CD14-positive monocyte (primary cell): Measurements from ENCODE around the gene RBMX. TPM values are rescaled to one million over a fixed set of nuclear protein-coding genes. Genes with fewer than 3 reads are reported as not detected.

Source experiments
- DNase-seq, 3 donors: peaks; one replicate each; pipeline ENCODE4 v3.0.0-alpha.2; 2011 to 2022
- H2AFZ ChIP-seq: 2 replicates; pipeline ENCODE4 v1.6.0; 2012; ENCODE audit warnings: mild to moderate bottlenecking, low read depth, low read length, inconsistent platforms; ENCODE audit not compliant: insufficient read depth, poor library complexity, severe bottlenecking
- H3K27ac ChIP-seq, 2 donors: 1 replicate in 1 of 2; 2 replicates in 1 of 2; pipeline ENCODE4 v1.5.1; 2012 to 2013; ENCODE audit warnings: low read length in 2 of 2, control low read depth in 1 of 2, inconsistent platforms in 1 of 2, low read depth in 1 of 2, mild to moderate bottlenecking in 1 of 2
- H3K27me3 ChIP-seq, 2 donors: one replicate each; pipeline versions ENCODE4 v1.6.0 to v1.6.1; 2011 to 2013; ENCODE audit warnings: low read length in 2 of 2; ENCODE audit not compliant: control insufficient read depth in 2 of 2, insufficient read depth in 2 of 2
- H3K36me3 ChIP-seq, 2 donors: replicated peaks in 1 of 2; 1 replicate in 1 of 2; 2 replicates in 1 of 2; pipeline versions ENCODE4 v1.5.1 to v1.6.1; 2012 to 2013; ENCODE audit warnings: low read length in 2 of 2, control low read depth in 1 of 2, inconsistent platforms in 1 of 2, mild to moderate bottlenecking in 1 of 2; ENCODE audit not compliant: insufficient read depth in 2 of 2, control insufficient read depth in 1 of 2
- H3K4me1 ChIP-seq, 2 donors: 1 replicate in 1 of 2; 2 replicates in 1 of 2; pipeline versions ENCODE4 v1.5.1 to v1.6.1; 2012 to 2013; ENCODE audit warnings: low read length in 2 of 2, control low read depth in 1 of 2, inconsistent platforms in 1 of 2, mild to moderate bottlenecking in 1 of 2, moderate library complexity in 1 of 2; ENCODE audit not compliant: insufficient read depth in 2 of 2, control insufficient read depth in 1 of 2
- H3K4me2 ChIP-seq: replicated peaks from 2 replicates; pipeline ENCODE3; 2012; ENCODE audit warnings: low read length, moderate library complexity, mild to moderate bottlenecking; ENCODE audit not compliant: poor library complexity, severe bottlenecking; ENCODE audit errors: extremely low read depth
- H3K4me3 ChIP-seq, 3 experiments: fragments of 200-600 bp in 1 of 3; sonication (generic) in 1 of 3; replicated peaks in 1 of 3; 1 replicate in 2 of 3; 2 replicates in 1 of 3; pipeline ENCODE4 v1.5.1; 2011 to 2013; ENCODE audit warnings: low read length in 3 of 3, mild to moderate bottlenecking in 3 of 3, control low read depth in 2 of 3, low read depth in 2 of 3, inconsistent platforms in 1 of 3, moderate library complexity in 1 of 3
- H3K79me2 ChIP-seq: 2 replicates; pipeline ENCODE4 v1.6.0; 2012; ENCODE audit warnings: mild to moderate bottlenecking, control low read depth, inconsistent platforms, low read length, moderate library complexity; ENCODE audit not compliant: insufficient read depth
- H3K9ac ChIP-seq: 2 replicates; pipeline ENCODE4 v1.6.0; 2017; ENCODE audit warnings: low read length, mild to moderate bottlenecking; ENCODE audit not compliant: insufficient read depth, poor library complexity, severe bottlenecking
- H3K9me3 ChIP-seq, 2 donors: replicated peaks in 1 of 2; 1 replicate in 1 of 2; 2 replicates in 1 of 2; pipeline versions ENCODE4 v1.5.1 to v1.6.1; 2012 to 2013; ENCODE audit warnings: low read length in 2 of 2, control low read depth in 1 of 2; ENCODE audit not compliant: control insufficient read depth in 1 of 2, insufficient read depth in 1 of 2
- H4K20me1 ChIP-seq: 2 replicates; pipeline ENCODE4 v1.6.0; 2012; ENCODE audit warnings: mild to moderate bottlenecking, low read length, control low read depth, moderate library complexity; ENCODE audit not compliant: insufficient read depth
- H3K27ac Mint-ChIP-seq, 7 donors: one replicate each; pipeline ENCODE4 v1.8.0; 2020; ENCODE audit warnings: mild to moderate bottlenecking in 7 of 7, mixed read lengths in 7 of 7, moderate library complexity in 6 of 7, inconsistent platforms in 2 of 7
- H3K27me3 Mint-ChIP-seq, 3 donors: one replicate each; pipeline ENCODE4 v1.8.0; 2021 to 2022; ENCODE audit warnings: low read depth in 3 of 3, mild to moderate bottlenecking in 3 of 3, mixed read lengths in 3 of 3, moderate library complexity in 3 of 3, inconsistent platforms in 1 of 3
- H3K36me3 Mint-ChIP-seq, 2 donors: one replicate each; pipeline ENCODE4 v1.8.0; 2020; ENCODE audit warnings: mixed read lengths in 2 of 2, inconsistent platforms in 1 of 2, mild to moderate bottlenecking in 1 of 2
- H3K4me1 Mint-ChIP-seq: one replicate; pipeline ENCODE4 v1.8.0; 2020; ENCODE audit warnings: mild to moderate bottlenecking, mixed read lengths
- H3K4me3 Mint-ChIP-seq, 2 donors: one replicate each; pipeline ENCODE4 v1.8.0; 2020; ENCODE audit warnings: mild to moderate bottlenecking in 2 of 2, mixed read lengths in 2 of 2, moderate library complexity in 1 of 2
- H3K9me3 Mint-ChIP-seq, 7 donors: one replicate each; pipeline ENCODE4 v1.8.0; 2020 to 2022; ENCODE audit warnings: mixed read lengths in 7 of 7, mild to moderate bottlenecking in 6 of 7, moderate library complexity in 6 of 7, inconsistent platforms in 2 of 7
- CTCF ChIP-seq: fragments of 200-600 bp; IDR thresholded peaks from one replicate; pipeline ENCODE4 v1.8.0; 2022; ENCODE audit warnings: antibody characterized with exemption, mild to moderate bottlenecking
- WGBS: methylation state at CpG from one replicate; pipeline ENCODE4 v1.1.5; 2013; ENCODE audit warnings: missing lambda C conversion rate; ENCODE audit not compliant: insufficient coverage; 5-methylcytosine and 5-hydroxymethylcytosine counted together
- intact Hi-C, 2 donors: fragments of 100-400 bp; cut with micrococcal nuclease; formaldehyde crosslinking; loops; one replicate each; pipeline versions ENCODE4 v1.15.0 to v1.15.1; 2023
- polyA plus RNA-seq, 3 donors: library from polyadenylated mRNA; depleted of rRNA in 1 of 3; unstranded in 2 of 3; stranded (reverse) in 1 of 3; fragments of 300-500 nt in 2 of 3; fragments of >200 nt in 1 of 3; fragmentation: Illumina TruSeq in 2 of 3; gene quantifications; 1 replicate in 2 of 3; 2 replicates in 1 of 3; pipeline ENCODE4 v1.2.3, GENCODE V29; 2012 to 2021

Gene RBMX
- polyA plus RNA-seq, 3 donors, result 97.3 to 121 (median 112) TPM

GRCh38 chrX:136851526-136851925 lies 29.0 kb downstream of the RBMX start:
- no peak overlapping the region for H3K4me3 Mint-ChIP-seq
- Histone ChIP-seq H3K4me2 (no peak overlapping the region), H3K36me3 (peaks cover 0 to 18% of the 10 kb centered on the region in 2 donors), H3K27me3 (no peaks in the 10 kb centered on the region), H3K27ac (no peak overlapping the region), H3K79me2 (no peaks in the 10 kb centered on the region), H3K9me3 (no peaks in the 10 kb centered on the region), H3K4me3 (no peak overlapping the region), H3K9ac (no peak overlapping the region), H3K4me1 (peaks cover 22 to 28% of the 10 kb centered on the region in 2 donors), H4K20me1 (no peaks in the 10 kb centered on the region), H2AFZ (no peak overlapping the region)
- peaks cover 15 to 28% of the 10 kb centered on the region in 2 donors for H3K36me3 Mint-ChIP-seq
- TF ChIP-seq CTCF, result no peak
- H3K4me1 Mint-ChIP-seq, result peaks cover 26% of the 10 kb centered on the region
- H3K9me3 Mint-ChIP-seq, result peaks cover 0 to 3% (median 0%) of the 10 kb centered on the region in 7 donors
- intact Hi-C loops, result loop anchor here in 1 of 2 donors (10.0 kb wide), 1 partner anchor 87 kb away; no protein-coding TSS in a partner anchor
- DNase-seq, result no peak
- no CpG with 5 or more reads among the region's 3 CpGs for WGBS
- H3K27ac Mint-ChIP-seq, result no peak overlapping the region
- peaks cover 0 to 2% (median 0%) of the 10 kb centered on the region in 3 donors for H3K27me3 Mint-ChIP-seq

DNA sequence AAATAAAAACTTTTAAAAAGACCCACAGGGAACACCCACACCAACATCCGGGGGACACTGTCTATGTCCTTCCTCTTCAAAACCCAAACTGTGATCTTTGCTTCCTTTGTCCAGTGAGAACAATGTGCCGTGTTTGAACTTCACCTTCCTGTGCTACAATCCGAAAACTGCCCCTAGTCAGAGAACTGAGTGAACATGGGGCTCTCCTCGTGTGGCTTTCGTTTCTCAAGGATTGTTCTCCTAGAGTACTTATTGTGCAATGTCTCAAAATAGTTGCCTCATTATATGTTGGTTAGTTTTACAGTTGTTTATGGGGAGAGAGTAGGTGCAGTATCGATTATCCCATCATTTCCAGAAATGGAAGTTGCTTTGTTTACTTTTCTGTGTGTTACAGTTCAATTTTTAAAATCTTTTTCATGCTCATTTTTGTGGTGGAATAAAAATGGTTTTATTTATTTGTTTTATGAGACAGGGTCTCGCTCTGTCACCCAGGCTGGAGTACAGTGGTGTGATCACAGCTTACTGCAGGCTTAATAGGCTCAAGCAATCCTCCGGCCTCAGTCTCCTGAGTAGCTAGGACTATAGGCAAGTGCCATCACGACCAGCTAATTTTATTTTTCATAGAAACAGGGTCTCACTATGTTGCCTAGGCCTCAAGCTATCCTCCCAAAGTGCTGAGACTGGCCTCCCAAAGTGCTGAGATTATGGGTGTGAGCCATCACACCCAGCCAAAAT lies 29.9 kb downstream of the RBMX start:
- intact Hi-C loops, result loop anchor here in 1 of 2 donors (10.0 kb wide), 1 partner anchor 86 kb away; no protein-coding TSS in a partner anchor
- H3K27ac ChIP-seq, result peak overlapping the region; percentile 25 to 64
- H3K4me3 ChIP-seq, result peak overlapping the region in 2 of 3 experiments; percentile 16 to 31
- peaks cover 0 to 4% (median 2%) of the 10 kb centered on the region in 7 donors for H3K9me3 Mint-ChIP-seq
- H3K27me3 ChIP-seq, result no peaks in the 10 kb centered on the region
- no peaks in the 10 kb centered on the region for H4K20me1 ChIP-seq
- peaks cover 0 to 18% of the 10 kb centered on the region in 2 donors for H3K36me3 ChIP-seq
- H3K4me1 ChIP-seq, result peaks cover 14 to 19% of the 10 kb centered on the region in 2 donors
- peaks cover 21 to 32% of the 10 kb centered on the region in 2 donors for H3K36me3 Mint-ChIP-seq
- peak overlapping the region; percentile 19 for H2AFZ ChIP-seq
- H3K79me2 ChIP-seq, result no peaks in the 10 kb centered on the region
- H3K4me1 Mint-ChIP-seq, result peaks cover 19% of the 10 kb centered on the region
- H3K9ac ChIP-seq, result no peak overlapping the region
- TF ChIP-seq CTCF, result no peak
- WGBS, result no CpG with 5 or more reads among the region's 9 CpGs
- peak; percentile 32 to 52 (median 42) for DNase-seq
- peak overlapping the region; percentile 47 for H3K4me2 ChIP-seq
- peak overlapping the region; percentile 75 to 92 (median 85) for H3K27ac Mint-ChIP-seq
- peak overlapping the region; percentile 66 to 87 for H3K4me3 Mint-ChIP-seq
- H3K27me3 Mint-ChIP-seq, result peaks cover 0 to 2% (median 0%) of the 10 kb centered on the region in 3 donors
- no peaks in the 10 kb centered on the region for H3K9me3 ChIP-seq
